Measurements from ENCODE around the gene EIF4B.

- no peak for TF ChIP-seq POLR2A (IDR thresholded peaks at IDR 0.05)
- no peak for TF ChIP-seq CTCF (IDR thresholded peaks at IDR 0.05)
These were observed 1.7 kb upstream of the EIF4B start for GRCh38 chr12:53004582-53004981.

Data from tibial nerve (tissue), 3 donors.